ENCODE measurements around the gene AGRP. TPM values are rescaled to one million over a fixed set of nuclear protein-coding genes. Genes with fewer than 3 reads are reported as not detected.

AGRP gene
- total RNA-seq, 1 donor from 2014 or later, result not detected

GRCh38 chr16:67480833-67481560 lies 2.4 kb downstream of the AGRP start, which contains the start of gene ATP6V0D1:
ATP6V0D1 (minus strand) TSS chr16:67481157; CDS start chr16:67481086, 71 bp downstream.
- intact Hi-C loops (cut with DNase I), result no loop called here
- no peaks in the 10 kb centered on the region for H3K36me3 ChIP-seq
- TF ChIP-seq POLR2AphosphoS5 (IDR thresholded peaks at IDR 0.05; ENCODE audit: insufficient read depth in 1 of 2, low read depth in 1 of 2), result peak; percentile 97 to 100
- TF ChIP-seq POLR2A (IDR thresholded peaks at IDR 0.05), result peak; percentile 66 to 77
- TF ChIP-seq CTCF (IDR thresholded peaks at IDR 0.05), result peak; percentile 81 to 91 (median 85)
- H3K4me3 ChIP-seq, result peak within 1 kb of the TSS; percentile 84 to 98
- H3K9me3 ChIP-seq, result no peaks in the 10 kb centered on the region
- H3K27me3 ChIP-seq, result no peaks in the 10 kb centered on the region
- H3K27ac ChIP-seq, result peak within 1 kb of the TSS; percentile 96
- peaks cover 46% of the 10 kb centered on the region for H3K4me1 ChIP-seq
- peak; percentile 98 for DNase-seq (ENCODE audit: extremely low spot score in 2 of 2)

DNA sequence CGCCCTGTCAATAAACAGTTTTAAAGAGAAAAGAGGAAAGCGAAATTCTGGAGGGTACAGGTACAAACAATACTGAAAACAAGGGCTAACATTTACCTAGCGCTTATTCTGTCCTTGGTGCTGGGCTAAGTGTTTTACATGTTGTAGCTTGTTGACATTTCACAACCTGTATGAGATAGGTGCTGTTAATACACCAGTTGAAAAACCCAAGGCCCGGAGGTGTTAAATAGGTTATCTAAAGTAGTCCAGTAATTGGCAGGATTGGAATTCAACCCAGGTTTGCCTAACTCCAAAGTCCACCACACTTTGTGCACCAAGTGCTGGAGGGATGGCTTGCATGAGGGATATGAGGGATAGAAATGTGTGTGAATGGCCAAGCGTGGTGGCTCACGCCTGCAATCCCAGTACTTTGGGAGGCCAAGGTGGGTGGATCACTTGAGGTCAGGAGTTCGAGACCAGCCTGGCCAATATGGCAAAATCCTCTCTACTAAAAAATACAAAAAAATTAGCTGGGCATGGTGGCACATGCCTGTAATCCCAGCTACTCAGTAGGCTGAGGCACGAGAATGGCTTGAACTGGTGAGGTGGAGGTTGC lies 5.3 kb downstream of the AGRP start:
- Histone ChIP-seq H3K27ac (no peak overlapping the region), H3K4me3 (no peak overlapping the region), H3K36me3 (no peaks in the 10 kb centered on the region), H3K27me3 (no peaks in the 10 kb centered on the region), H3K9me3 (no peaks in the 10 kb centered on the region), H3K4me1 (peaks cover 51% of the 10 kb centered on the region)
- peak in 1 of 2 donors; percentile 65 for DNase-seq (ENCODE audit: extremely low spot score in 2 of 2)
- no peak for TF ChIP-seq POLR2A (IDR thresholded peaks at IDR 0.05)
- TF ChIP-seq CTCF (IDR thresholded peaks at IDR 0.05), result no peak
- TF ChIP-seq POLR2AphosphoS5 (IDR thresholded peaks at IDR 0.05; ENCODE audit: insufficient read depth in 1 of 2, low read depth in 1 of 2), result no peak
- intact Hi-C loops (cut with DNase I), result no loop called here

DNA sequence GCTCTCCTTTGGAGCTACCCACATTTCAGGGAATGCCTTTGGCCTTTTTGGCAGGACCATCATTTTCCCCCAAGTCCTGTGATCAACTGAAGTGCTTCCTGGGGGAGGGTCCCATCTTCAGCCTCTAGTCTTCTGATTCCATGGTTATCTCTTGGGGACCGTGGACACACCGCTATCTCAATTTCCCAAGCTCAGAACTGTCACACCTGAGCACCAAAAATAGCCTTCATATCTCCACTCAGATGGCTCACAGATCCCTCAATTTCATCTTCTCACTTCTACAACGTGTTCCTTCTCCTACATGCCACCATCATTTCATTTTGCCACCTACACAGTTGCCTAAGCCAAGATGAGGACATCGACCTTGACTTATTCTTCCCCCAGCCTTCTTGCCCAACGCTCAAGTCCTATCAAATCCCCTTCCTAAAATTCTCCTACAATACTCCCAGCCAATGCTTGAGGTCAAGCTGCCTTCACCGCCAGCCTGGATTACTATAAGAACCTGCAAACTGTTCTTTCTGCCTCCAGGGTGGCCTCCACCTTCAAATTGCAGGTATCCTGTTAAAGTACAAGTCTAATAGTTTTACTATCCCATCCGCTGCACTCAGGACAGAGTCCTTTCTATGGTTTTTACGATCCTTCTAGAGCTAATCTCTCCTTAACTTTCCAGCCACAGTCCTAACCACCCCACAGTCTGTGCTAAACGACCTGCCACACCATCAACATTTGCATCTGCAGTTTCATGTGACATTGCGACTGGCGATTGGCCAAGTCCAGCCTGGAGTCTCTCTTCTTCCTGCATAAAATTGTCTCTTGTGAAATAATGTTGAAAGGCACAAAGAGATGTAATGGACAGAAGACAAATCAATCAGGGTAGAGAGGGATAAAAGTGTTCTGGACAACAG lies 8.5 kb downstream of the AGRP start:
- TF ChIP-seq CTCF (IDR thresholded peaks at IDR 0.05) (no peak), POLR2AphosphoS5 (IDR thresholded peaks at IDR 0.05; ENCODE audit: insufficient read depth in 1 of 2, low read depth in 1 of 2) (no peak), POLR2A (IDR thresholded peaks at IDR 0.05) (no peak)
- peaks cover 53% of the 10 kb centered on the region for H3K4me1 ChIP-seq
- no peak overlapping the region for H3K27ac ChIP-seq
- no peaks in the 10 kb centered on the region for H3K27me3 ChIP-seq
- intact Hi-C loops (cut with DNase I), result no loop called here
- no peaks in the 10 kb centered on the region for H3K9me3 ChIP-seq
- DNase-seq (ENCODE audit: extremely low spot score in 2 of 2), result no peak
- H3K36me3 ChIP-seq, result no peaks in the 10 kb centered on the region
- H3K4me3 ChIP-seq, result no peak overlapping the region

DNA sequence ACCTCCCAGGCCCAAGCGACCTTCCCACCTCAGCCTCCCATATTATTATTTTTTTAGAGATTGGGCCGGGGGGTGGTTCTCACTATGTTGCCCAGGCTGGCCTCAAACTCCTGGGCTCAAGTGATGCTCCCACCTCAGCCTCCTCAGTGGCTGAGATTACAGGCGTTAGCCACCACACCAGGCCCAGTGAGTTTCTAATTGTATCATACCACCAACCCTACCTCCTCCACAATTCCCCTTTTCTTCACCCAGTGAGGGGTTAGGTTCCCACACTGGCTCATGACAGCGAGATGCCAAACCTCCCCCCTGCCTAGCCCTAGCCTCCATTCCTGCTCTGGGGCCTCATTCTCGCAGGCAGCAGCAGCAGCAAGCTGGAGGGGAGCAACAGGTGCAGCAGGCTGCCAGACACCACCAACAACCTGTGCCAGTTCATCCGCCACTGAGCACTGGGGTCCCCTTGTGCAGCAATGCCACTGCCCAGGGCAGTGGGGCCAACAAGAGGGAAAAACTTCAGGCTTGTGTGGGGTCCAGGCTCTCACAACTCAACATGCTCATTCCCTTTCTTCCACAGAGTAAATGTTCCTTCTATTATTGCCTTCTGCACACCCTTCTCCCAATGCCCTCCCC lies 11.5 kb downstream of the AGRP start:
- no peak for TF ChIP-seq POLR2A (IDR thresholded peaks at IDR 0.05)
- TF ChIP-seq CTCF (IDR thresholded peaks at IDR 0.05), result no peak
- TF ChIP-seq POLR2AphosphoS5 (IDR thresholded peaks at IDR 0.05; ENCODE audit: insufficient read depth in 1 of 2, low read depth in 1 of 2), result no peak
- H3K4me1 ChIP-seq, result peaks cover 41% of the 10 kb centered on the region
- no peaks in the 10 kb centered on the region for H3K36me3 ChIP-seq
- no peak overlapping the region for H3K27ac ChIP-seq
- peak in 1 of 2 donors; percentile 78 for DNase-seq (ENCODE audit: extremely low spot score in 2 of 2)
- intact Hi-C loops (cut with DNase I), result no loop called here
- H3K4me3 ChIP-seq, result no peak overlapping the region
- no peaks in the 10 kb centered on the region for H3K27me3 ChIP-seq
- H3K9me3 ChIP-seq, result no peaks in the 10 kb centered on the region

Data from vagina (tissue), 2 donors.